Neuronal stem cell (in vitro differentiated cells): ENCODE results near the gene CLEC18A. TPM values are rescaled to one million over a fixed set of nuclear protein-coding genes. Genes with fewer than 3 reads are reported as not detected.
"Not testable (repeated sequence)": the region's sequence is repeated elsewhere in the genome, so short reads cannot be mapped to it uniquely, and the experiment has no call there.

Experiments used
- DNase-seq: peaks from one replicate; pipeline ENCODE4 v3.0.0-alpha.2; 2013; ENCODE audit warnings: low spot score
- H2AFZ ChIP-seq: one replicate; pipeline ENCODE4 v1.6.1; 2013; ENCODE audit warnings: mild to moderate bottlenecking, low read length, inconsistent platforms
- H2AK5ac ChIP-seq: 2 replicates; pipeline ENCODE4 v1.6.1; 2013; ENCODE audit warnings: low read depth, mild to moderate bottlenecking, inconsistent platforms, low read length, moderate library complexity, mixed read lengths
- H2BK120ac ChIP-seq: 2 replicates; pipeline ENCODE4 v1.6.1; 2013; ENCODE audit warnings: low read depth, mild to moderate bottlenecking, inconsistent platforms, low read length, moderate library complexity, mixed read lengths
- H2BK12ac ChIP-seq: one replicate; pipeline ENCODE4 v1.6.1; 2013; ENCODE audit warnings: low read length, inconsistent platforms
- H2BK15ac ChIP-seq: 2 replicates; pipeline ENCODE4 v1.6.1; 2013; ENCODE audit warnings: mild to moderate bottlenecking, low read length, inconsistent platforms, mixed read lengths
- H2BK5ac ChIP-seq: one replicate; pipeline ENCODE4 v1.6.1; 2013; ENCODE audit warnings: inconsistent platforms, mild to moderate bottlenecking, low read length, moderate library complexity
- H3K14ac ChIP-seq: one replicate; pipeline ENCODE4 v1.6.1; 2013; ENCODE audit warnings: low read length, inconsistent platforms
- H3K18ac ChIP-seq: 2 replicates; pipeline ENCODE4 v1.6.1; 2013; ENCODE audit warnings: low read length, inconsistent platforms
- H3K23ac ChIP-seq: 2 replicates; pipeline ENCODE4 v1.6.1; 2013; ENCODE audit warnings: low read depth, mild to moderate bottlenecking, mixed read lengths, low read length, inconsistent platforms; ENCODE audit not compliant: poor library complexity
- H3K27ac ChIP-seq: replicated peaks from 3 replicates; pipeline ENCODE4 v1.5.1; 2013; ENCODE audit warnings: low read length, inconsistent platforms
- H3K27me3 ChIP-seq, 3 experiments: 2 replicates each; pipeline ENCODE4 v1.6.1; 2013; ENCODE audit warnings: low read length in 3 of 3, mild to moderate bottlenecking in 2 of 3, inconsistent platforms in 1 of 3, low read depth in 1 of 3, mixed read lengths in 1 of 3, moderate library complexity in 1 of 3; ENCODE audit not compliant: control insufficient read depth in 3 of 3, insufficient read depth in 3 of 3
- H3K36me3 ChIP-seq, 2 donors: replicated peaks in 1 of 2; 2 replicates each; pipeline ENCODE4 v1.6.1; 2013; ENCODE audit warnings: low read length in 2 of 2; ENCODE audit not compliant: control insufficient read depth in 2 of 2, insufficient read depth in 2 of 2
- H3K4ac ChIP-seq: 2 replicates; pipeline ENCODE4 v1.6.1; 2013; ENCODE audit warnings: inconsistent platforms, mild to moderate bottlenecking, low read length, moderate library complexity
- H3K4me1 ChIP-seq, 2 donors: 1 replicate in 1 of 2; 2 replicates in 1 of 2; pipeline ENCODE4 v1.6.1; 2013; ENCODE audit warnings: low read length in 2 of 2, low read depth in 1 of 2; ENCODE audit not compliant: control insufficient read depth in 2 of 2, insufficient read depth in 1 of 2
- H3K4me2 ChIP-seq: one replicate; pipeline ENCODE4 v1.6.1; 2013; ENCODE audit warnings: mild to moderate bottlenecking, low read length, inconsistent platforms; ENCODE audit not compliant: insufficient read depth, poor library complexity, severe bottlenecking
- H3K4me3 ChIP-seq, 2 donors: 2 replicates each; pipeline ENCODE4 v1.5.1; 2013; ENCODE audit warnings: low read length in 2 of 2, mild to moderate bottlenecking in 2 of 2, inconsistent platforms in 1 of 2, moderate library complexity in 1 of 2
- H3K79me1 ChIP-seq: one replicate; pipeline ENCODE4 v1.6.1; 2013; ENCODE audit warnings: low read depth, mild to moderate bottlenecking, inconsistent platforms, low read length, moderate library complexity
- H3K9ac ChIP-seq: one replicate; pipeline ENCODE4 v1.6.1; 2013; ENCODE audit warnings: mild to moderate bottlenecking, low read depth, low read length, inconsistent platforms; ENCODE audit not compliant: poor library complexity
- H3K9me3 ChIP-seq, 2 donors: replicated peaks in 1 of 2; 2 replicates each; pipeline versions ENCODE3 to v1.6.1; 2013; ENCODE audit warnings: low read length in 2 of 2, mild to moderate bottlenecking in 2 of 2, inconsistent platforms in 1 of 2, low read depth in 1 of 2, mixed read lengths in 1 of 2, moderate library complexity in 1 of 2; ENCODE audit not compliant: control insufficient read depth in 2 of 2, insufficient read depth in 1 of 2
- H4K8ac ChIP-seq: one replicate; pipeline ENCODE4 v1.6.1; 2013; ENCODE audit warnings: low read depth, mild to moderate bottlenecking, inconsistent platforms, low read length, moderate library complexity
- H4K91ac ChIP-seq: one replicate; pipeline ENCODE4 v1.6.1; 2013; ENCODE audit warnings: low read length, low read depth, mild to moderate bottlenecking, inconsistent platforms; ENCODE audit not compliant: poor library complexity
- WGBS, 2 donors: extraction: QIAGEN DNeasy Blood & Tissue Kit; methylation state at CpG; one replicate each; pipeline ENCODE4 v1.1.7; 2013; ENCODE audit warnings: missing lambda C conversion rate in 2 of 2, mixed read lengths in 1 of 2; ENCODE audit not compliant: insufficient read length in 2 of 2, insufficient replicate concordance in 1 of 2; ENCODE audit errors: extremely low coverage in 2 of 2; 5-methylcytosine and 5-hydroxymethylcytosine counted together
- small RNA-seq: library from polyadenylated mRNA; stranded (forward); fragments of <200 nt; extraction: miRNeasy Mini kit (QIAGEN cat#:217004); gene quantifications from one replicate; pipeline ENCODE3, GENCODE V24; 2013; ENCODE audit not compliant: insufficient read depth

CLEC18A gene

DNA sequence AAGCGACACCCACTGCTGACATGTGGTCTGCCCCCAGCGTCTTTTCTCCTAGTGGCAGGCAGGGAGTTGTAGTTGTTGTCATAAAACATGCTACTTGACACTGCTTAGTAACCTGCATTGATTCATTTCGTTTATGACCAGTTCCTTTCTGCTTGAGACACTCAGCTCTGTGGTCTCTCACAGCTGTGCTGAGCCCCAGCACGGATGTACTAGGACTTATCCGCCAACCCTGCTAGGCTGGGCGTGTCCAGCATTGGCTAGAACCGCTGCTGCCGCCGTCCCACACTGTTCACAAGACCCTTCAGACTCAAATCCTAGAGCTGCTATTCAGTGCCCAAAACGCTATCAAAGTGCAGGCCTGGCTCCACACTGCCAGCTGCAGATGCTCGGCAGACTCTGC, 60.0 kb downstream of the CLEC18A start:
- H4K91ac ChIP-seq, H3K4me2 ChIP-seq, H3K9ac ChIP-seq, H4K8ac ChIP-seq, H2AK5ac ChIP-seq, H3K27me3 ChIP-seq, H3K4ac ChIP-seq, H3K36me3 ChIP-seq, DNase-seq, H2BK12ac ChIP-seq, H3K27ac ChIP-seq, H3K14ac ChIP-seq, H3K4me3 ChIP-seq, H3K18ac ChIP-seq, H2BK120ac ChIP-seq, H2AFZ ChIP-seq, H3K23ac ChIP-seq, H2BK5ac ChIP-seq, H3K79me1 ChIP-seq, H3K9me3 ChIP-seq, H3K4me1 ChIP-seq, H2BK15ac ChIP-seq: not testable (repeated sequence)
- no CpG with 5 or more reads among the region's 11 CpGs for WGBS, 2 donors

DNA sequence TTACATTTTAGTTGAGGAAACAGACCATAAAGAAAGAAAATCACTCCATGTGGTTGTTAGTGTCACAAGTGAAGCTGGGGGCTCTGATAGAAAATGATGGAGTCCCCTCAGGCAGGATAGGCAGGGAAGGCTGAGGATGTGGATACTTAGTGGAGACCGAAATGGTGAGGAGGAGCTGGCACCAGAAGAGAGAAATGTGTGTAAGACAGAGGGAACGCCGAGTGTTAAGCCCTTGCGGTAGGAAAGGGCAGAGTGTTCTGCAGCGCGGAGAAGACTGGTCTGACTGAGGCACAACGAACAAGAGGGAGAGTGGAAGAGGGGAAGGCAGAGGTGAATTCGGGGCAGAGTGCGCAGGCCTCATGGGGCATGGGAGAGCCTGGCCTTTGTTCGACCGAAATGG, 61.2 kb downstream of the CLEC18A start:
- not testable (repeated sequence) for H4K8ac ChIP-seq, H2BK5ac ChIP-seq, H3K4me2 ChIP-seq, H3K23ac ChIP-seq, H2AFZ ChIP-seq, H3K4ac ChIP-seq, H2BK120ac ChIP-seq, H3K79me1 ChIP-seq, H3K18ac ChIP-seq, H2AK5ac ChIP-seq, H3K27me3 ChIP-seq, H3K14ac ChIP-seq, H2BK15ac ChIP-seq, H2BK12ac ChIP-seq, H4K91ac ChIP-seq, H3K4me1 ChIP-seq, H3K4me3 ChIP-seq, H3K36me3 ChIP-seq, H3K9me3 ChIP-seq, DNase-seq, H3K27ac ChIP-seq, H3K9ac ChIP-seq
- WGBS, 2 donors: no CpG with 5 or more reads among the region's 11 CpGs

DNA sequence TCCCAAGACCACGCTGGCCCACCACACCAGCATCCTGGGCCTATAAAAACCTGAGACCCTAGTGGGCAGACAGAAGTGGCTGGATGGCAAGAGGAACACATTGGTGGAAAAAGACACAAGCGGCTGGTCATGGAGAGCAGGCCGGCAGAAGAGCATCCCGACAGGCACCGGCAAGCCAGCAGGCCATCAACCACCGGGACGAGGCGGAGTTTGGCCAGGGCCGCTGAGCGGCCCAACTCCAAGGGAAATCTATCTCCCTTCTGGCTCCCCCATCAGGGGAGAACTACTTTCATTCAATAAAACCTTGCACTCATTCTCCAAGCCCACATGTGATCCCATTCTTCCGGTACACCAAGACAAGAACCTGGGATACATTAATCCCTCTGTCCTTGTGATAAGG, 61.8 kb downstream of the CLEC18A start:
- not testable (repeated sequence) for H3K27ac ChIP-seq, H3K79me1 ChIP-seq, H2BK120ac ChIP-seq, H2AFZ ChIP-seq, H3K23ac ChIP-seq, H3K4me2 ChIP-seq, H3K9ac ChIP-seq, H4K91ac ChIP-seq, H3K36me3 ChIP-seq, H3K14ac ChIP-seq, H3K4me1 ChIP-seq, H3K18ac ChIP-seq, H4K8ac ChIP-seq, H3K4me3 ChIP-seq, H2BK5ac ChIP-seq, H2BK15ac ChIP-seq, H2BK12ac ChIP-seq, H2AK5ac ChIP-seq, DNase-seq, H3K4ac ChIP-seq, H3K9me3 ChIP-seq, H3K27me3 ChIP-seq
- WGBS, 2 donors: no CpG with 5 or more reads among the region's 11 CpGs

Small RNA genes within 50 kb of the gene (small RNA-seq; reads per million reads assigned to genes)
- gene AC026468.1 (not detected), gene MIR140 (3,980 reads per million, percentile 99 among the genes with 10 or more reads in this experiment)
